Loucy (cell line): ENCODE data around the gene LDLRAD4.

Source experiments
- H2AFZ ChIP-seq: fragments of 200-600 bp; sonication (generic); 2 replicates; pipeline ENCODE4 v1.6.0; 2016; ENCODE audit warnings: antibody characterized with exemption, mild to moderate bottlenecking, low read length, moderate library complexity
- H3F3A ChIP-seq: fragments of 200-600 bp; 2 replicates; pipeline ENCODE4 v1.6.0; 2016; ENCODE audit warnings: antibody characterized with exemption, low read depth, mild to moderate bottlenecking
- H3K27me3 ChIP-seq: fragments of 200-600 bp; sonication (generic); 2 replicates; pipeline ENCODE4 v1.6.1; 2014; ENCODE audit warnings: low read length, mild to moderate bottlenecking; ENCODE audit not compliant: insufficient read depth, poor library complexity, severe bottlenecking
- H3K36me3 ChIP-seq: fragments of 200-600 bp; sonication (generic); 2 replicates; pipeline ENCODE4 v1.6.1; 2016; ENCODE audit warnings: low read length; ENCODE audit not compliant: insufficient read depth
- H3K4me1 ChIP-seq: fragments of 200-600 bp; sonication (generic); 2 replicates; pipeline ENCODE4 v1.5.1; 2014; ENCODE audit warnings: low read length, mild to moderate bottlenecking; ENCODE audit not compliant: insufficient read depth, poor library complexity, severe bottlenecking
- H3K4me2 ChIP-seq: fragments of 200-600 bp; sonication (generic); 2 replicates; pipeline ENCODE4 v1.6.0; 2014; ENCODE audit warnings: antibody characterized with exemption, low read length, low read depth, mild to moderate bottlenecking; ENCODE audit not compliant: poor library complexity, severe bottlenecking
- H3K4me3 ChIP-seq: fragments of 200-600 bp; sonication (generic); 2 replicates; pipeline ENCODE4 v1.5.1; 2014; ENCODE audit warnings: low read length, mild to moderate bottlenecking, mixed read lengths; ENCODE audit not compliant: poor library complexity, severe bottlenecking
- H3K79me2 ChIP-seq: fragments of 200-600 bp; sonication (generic); 2 replicates; pipeline ENCODE4 v1.6.1; 2014; ENCODE audit warnings: low read length; ENCODE audit not compliant: insufficient read depth
- H3K9ac ChIP-seq: fragments of 200-600 bp; sonication (generic); 2 replicates; pipeline ENCODE4 v1.6.0; 2014; ENCODE audit warnings: mild to moderate bottlenecking, low read depth, low read length, moderate library complexity; ENCODE audit not compliant: poor library complexity, severe bottlenecking
- H3K9me2 ChIP-seq: fragments of 200-600 bp; sonication (generic); replicated peaks from 2 replicates; pipeline ENCODE4 v1.6.1; 2016; ENCODE audit warnings: low read depth, low read length, mixed read lengths
- H3K9me3 ChIP-seq: fragments of 200-600 bp; sonication (generic); 2 replicates; pipeline ENCODE4 v1.6.1; 2014; ENCODE audit warnings: mild to moderate bottlenecking, antibody characterized with exemption, low read length, low read depth; ENCODE audit not compliant: insufficient read depth
- H4K20me1 ChIP-seq: fragments of 200-600 bp; sonication (generic); 2 replicates; pipeline ENCODE4 v1.6.0; 2014; ENCODE audit warnings: antibody characterized with exemption, low read length, mild to moderate bottlenecking; ENCODE audit not compliant: insufficient read depth, poor library complexity, severe bottlenecking
- EZH2phosphoT487 ChIP-seq: fragments of 200-600 bp; IDR thresholded peaks from 2 replicates; pipeline ENCODE4 v1.6.1; 2018; ENCODE audit warnings: antibody characterized with exemption, mild to moderate bottlenecking, moderate library complexity, borderline replicate concordance
- TF ChIP-seq, protein P1 (sequence below): fragments of 200-600 bp; sonication (generic); conservative IDR thresholded peaks from 2 replicates; pipeline ENCODE4 v1.5.1; 2014; ENCODE audit warnings: mild to moderate bottlenecking, antibody characterized with exemption, low read length

The LDLRAD4 gene

DNA sequence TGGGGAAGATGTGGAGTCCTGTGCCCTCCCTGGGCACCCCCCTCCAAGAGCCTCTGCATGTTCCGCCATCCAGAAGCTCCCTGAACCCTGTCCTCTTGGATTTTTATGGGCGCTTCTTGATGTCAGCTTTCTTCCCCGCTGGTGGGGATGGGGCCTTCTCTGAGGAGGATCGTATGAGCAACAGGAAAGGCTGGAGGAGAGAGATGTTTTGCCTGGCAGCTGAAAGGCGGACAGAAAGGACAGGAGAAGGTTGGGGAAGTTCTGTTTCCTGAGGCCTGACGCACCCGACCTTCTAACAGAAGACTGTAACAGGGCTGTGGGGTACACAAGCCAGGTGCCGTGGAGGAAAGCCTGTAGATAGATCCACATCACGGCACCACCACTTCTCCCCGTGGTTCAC lies 238.8 kb downstream of the LDLRAD4 start:
- H3K9me3 ChIP-seq: no peaks in the 10 kb centered on the region
- H3K27me3 ChIP-seq: no peaks in the 10 kb centered on the region
- no peak overlapping the region for H2AFZ ChIP-seq
- H3K9me2 ChIP-seq: no peaks in the 10 kb centered on the region
- H3K4me1 ChIP-seq: peaks cover 27% of the 10 kb centered on the region
- no peak for TF ChIP-seq EZH2phosphoT487
- TF ChIP-seq, protein P1, sequence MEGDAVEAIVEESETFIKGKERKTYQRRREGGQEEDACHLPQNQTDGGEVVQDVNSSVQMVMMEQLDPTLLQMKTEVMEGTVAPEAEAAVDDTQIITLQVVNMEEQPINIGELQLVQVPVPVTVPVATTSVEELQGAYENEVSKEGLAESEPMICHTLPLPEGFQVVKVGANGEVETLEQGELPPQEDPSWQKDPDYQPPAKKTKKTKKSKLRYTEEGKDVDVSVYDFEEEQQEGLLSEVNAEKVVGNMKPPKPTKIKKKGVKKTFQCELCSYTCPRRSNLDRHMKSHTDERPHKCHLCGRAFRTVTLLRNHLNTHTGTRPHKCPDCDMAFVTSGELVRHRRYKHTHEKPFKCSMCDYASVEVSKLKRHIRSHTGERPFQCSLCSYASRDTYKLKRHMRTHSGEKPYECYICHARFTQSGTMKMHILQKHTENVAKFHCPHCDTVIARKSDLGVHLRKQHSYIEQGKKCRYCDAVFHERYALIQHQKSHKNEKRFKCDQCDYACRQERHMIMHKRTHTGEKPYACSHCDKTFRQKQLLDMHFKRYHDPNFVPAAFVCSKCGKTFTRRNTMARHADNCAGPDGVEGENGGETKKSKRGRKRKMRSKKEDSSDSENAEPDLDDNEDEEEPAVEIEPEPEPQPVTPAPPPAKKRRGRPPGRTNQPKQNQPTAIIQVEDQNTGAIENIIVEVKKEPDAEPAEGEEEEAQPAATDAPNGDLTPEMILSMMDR: no peak
- H3K79me2 ChIP-seq: peaks cover 12% of the 10 kb centered on the region; the same call in 1 of the 2 replicates
- H3K4me3 ChIP-seq: no peak overlapping the region
- H3K36me3 ChIP-seq: no peaks in the 10 kb centered on the region
- no peaks in the 10 kb centered on the region for H4K20me1 ChIP-seq
- no peak overlapping the region for H3K4me2 ChIP-seq
- H3K9ac ChIP-seq: no peak overlapping the region
- H3F3A ChIP-seq: no peaks in the 10 kb centered on the region

GRCh38 chr18:13460946-13461345 lies 242.4 kb downstream of the LDLRAD4 start:
- Histone ChIP-seq H3K9me2 (no peaks in the 10 kb centered on the region), H3K36me3 (no peaks in the 10 kb centered on the region), H3K9ac (no peak overlapping the region), H3K27me3 (no peaks in the 10 kb centered on the region), H2AFZ (no peak overlapping the region), H3K79me2 (peaks cover 30% of the 10 kb centered on the region), H3F3A (peaks cover 8% of the 10 kb centered on the region; the same call in 1 of the 2 replicates), H4K20me1 (no peaks in the 10 kb centered on the region), H3K9me3 (no peaks in the 10 kb centered on the region), H3K4me3 (peak overlapping the region; percentile 14), H3K4me1 (peaks cover 51% of the 10 kb centered on the region), H3K4me2 (peak overlapping the region; percentile 12)
- TF ChIP-seq EZH2phosphoT487: no peak
- TF ChIP-seq, protein P1: no peak

DNA sequence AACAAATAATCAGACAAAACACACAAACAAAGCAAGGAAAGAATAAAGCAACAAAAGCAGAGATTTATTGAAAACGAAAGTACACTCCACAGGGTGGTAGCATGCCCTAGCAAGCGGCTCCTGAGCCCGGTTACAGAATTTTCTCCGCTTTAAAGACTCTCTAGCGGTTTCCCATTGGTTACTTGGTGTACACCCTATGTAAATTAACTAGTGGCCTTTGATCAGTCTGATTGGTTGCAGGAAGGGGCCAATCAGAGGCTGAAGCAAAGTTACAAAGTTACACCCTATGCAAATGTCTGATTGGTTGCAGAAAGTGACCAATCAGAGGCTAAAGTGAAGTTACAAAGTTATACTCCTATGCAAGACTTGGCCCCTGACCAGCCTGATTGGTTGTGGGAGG lies 242.9 kb downstream of the LDLRAD4 start:
- Histone ChIP-seq H3K9me2 (no peaks in the 10 kb centered on the region), H4K20me1 (no peaks in the 10 kb centered on the region), H3K4me1 (peaks cover 51% of the 10 kb centered on the region), H3K36me3 (peaks cover under 1% of the 10 kb centered on the region; the same call in 1 of the 2 replicates), H3K4me3 (peak overlapping the region; percentile 14), H3K9ac (no peak overlapping the region), H3K9me3 (no peaks in the 10 kb centered on the region; the same call in 1 of the 2 replicates), H3K79me2 (peaks cover 35% of the 10 kb centered on the region), H3K27me3 (no peaks in the 10 kb centered on the region), H3K4me2 (peak overlapping the region; percentile 12), H2AFZ (no peak overlapping the region), H3F3A (peaks cover 8% of the 10 kb centered on the region; the same call in 1 of the 2 replicates)
- TF ChIP-seq, protein P1: no peak
- no peak for TF ChIP-seq EZH2phosphoT487
